ENCODE results near the gene CLEC2L.

The CLEC2L gene

GRCh38 chr7:139572704-139573385 lies 49.4 kb downstream of the CLEC2L start:
- H3K4me1 ChIP-seq (ENCODE audit: control insufficient read depth in 1 of 2, insufficient read depth in 2 of 2, low read length in 2 of 2), result no peaks in the 10 kb centered on the region
- no peak overlapping the region for H3K9ac ChIP-seq (ENCODE audit: low read depth in 1 of 2, low read length in 2 of 2)
- H3K27ac ChIP-seq (ENCODE audit: low read depth, low read length), result no peak overlapping the region
- H3K9me3 ChIP-seq (ENCODE audit: control insufficient read depth in 1 of 2, low read length in 2 of 2), result no peaks in the 10 kb centered on the region
- peaks cover 30 to 53% of the 10 kb centered on the region in 2 donors for H3K36me3 ChIP-seq (ENCODE audit: control insufficient read depth in 1 of 2, insufficient read depth in 2 of 2, low read length in 2 of 2)
- H3K4me3 ChIP-seq (ENCODE audit: low read depth in 1 of 2, low read length in 2 of 2), result no peak overlapping the region
- no peaks in the 10 kb centered on the region for H3K27me3 ChIP-seq (ENCODE audit: control insufficient read depth in 1 of 2, insufficient read depth in 2 of 2, low read length in 2 of 2)

DNA sequence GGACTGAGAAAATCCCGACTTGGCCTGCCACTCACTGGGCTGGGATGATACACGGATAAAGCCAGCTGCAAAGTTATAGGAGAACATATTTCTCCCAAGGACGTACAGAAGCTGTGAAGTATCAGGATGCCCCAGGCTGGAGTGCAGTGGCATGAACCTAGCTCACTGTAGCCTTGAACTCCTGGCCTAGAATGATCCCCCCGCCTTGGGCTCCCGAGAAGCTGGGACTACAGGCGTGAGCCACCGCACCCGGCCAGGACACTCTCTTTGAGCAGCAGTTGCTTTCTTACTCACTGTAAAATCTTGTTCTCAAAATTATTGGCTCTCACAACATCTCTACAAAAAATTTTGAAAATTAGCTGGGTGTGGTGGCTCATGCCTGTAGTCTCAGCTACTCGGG lies 50.4 kb downstream of the CLEC2L start:
- H3K4me3 ChIP-seq (ENCODE audit: low read depth in 1 of 2, low read length in 2 of 2), result no peak overlapping the region
- H3K9ac ChIP-seq (ENCODE audit: low read depth in 1 of 2, low read length in 2 of 2), result no peak overlapping the region
- H3K27ac ChIP-seq (ENCODE audit: low read depth, low read length), result no peak overlapping the region
- no peaks in the 10 kb centered on the region for H3K9me3 ChIP-seq (ENCODE audit: control insufficient read depth in 1 of 2, low read length in 2 of 2)
- peaks cover 31 to 47% of the 10 kb centered on the region in 2 donors for H3K36me3 ChIP-seq (ENCODE audit: control insufficient read depth in 1 of 2, insufficient read depth in 2 of 2, low read length in 2 of 2)
- no peaks in the 10 kb centered on the region for H3K4me1 ChIP-seq (ENCODE audit: control insufficient read depth in 1 of 2, insufficient read depth in 2 of 2, low read length in 2 of 2)
- H3K27me3 ChIP-seq (ENCODE audit: control insufficient read depth in 1 of 2, insufficient read depth in 2 of 2, low read length in 2 of 2), result no peaks in the 10 kb centered on the region

- Histone ChIP-seq H3K4me1 (ENCODE audit: control insufficient read depth in 1 of 2, insufficient read depth in 2 of 2, low read length in 2 of 2) (no peaks in the 10 kb centered on the region), H3K27ac (ENCODE audit: low read depth, low read length) (no peak overlapping the region), H3K4me3 (ENCODE audit: low read depth in 1 of 2, low read length in 2 of 2) (no peak overlapping the region), H3K9ac (ENCODE audit: low read depth in 1 of 2, low read length in 2 of 2) (no peak overlapping the region), H3K36me3 (ENCODE audit: control insufficient read depth in 1 of 2, insufficient read depth in 2 of 2, low read length in 2 of 2) (peaks cover 30 to 53% of the 10 kb centered on the region in 2 donors), H3K9me3 (ENCODE audit: control insufficient read depth in 1 of 2, low read length in 2 of 2) (no peaks in the 10 kb centered on the region), H3K27me3 (ENCODE audit: control insufficient read depth in 1 of 2, insufficient read depth in 2 of 2, low read length in 2 of 2) (no peaks in the 10 kb centered on the region)
Observed at GRCh38 chr7:139574618-139575337, 51.3 kb downstream of the CLEC2L start.

GRCh38 chr7:139575338-139575680 lies 51.8 kb downstream of the CLEC2L start:
- Histone ChIP-seq H3K4me1 (ENCODE audit: control insufficient read depth in 1 of 2, insufficient read depth in 2 of 2, low read length in 2 of 2) (no peaks in the 10 kb centered on the region), H3K36me3 (ENCODE audit: control insufficient read depth in 1 of 2, insufficient read depth in 2 of 2, low read length in 2 of 2) (peaks cover 30 to 58% of the 10 kb centered on the region in 2 donors), H3K9me3 (ENCODE audit: control insufficient read depth in 1 of 2, low read length in 2 of 2) (no peaks in the 10 kb centered on the region), H3K27me3 (ENCODE audit: control insufficient read depth in 1 of 2, insufficient read depth in 2 of 2, low read length in 2 of 2) (no peaks in the 10 kb centered on the region), H3K27ac (ENCODE audit: low read depth, low read length) (no peak overlapping the region), H3K4me3 (ENCODE audit: low read depth in 1 of 2, low read length in 2 of 2) (no peak overlapping the region), H3K9ac (ENCODE audit: low read depth in 1 of 2, low read length in 2 of 2) (no peak overlapping the region)

DNA sequence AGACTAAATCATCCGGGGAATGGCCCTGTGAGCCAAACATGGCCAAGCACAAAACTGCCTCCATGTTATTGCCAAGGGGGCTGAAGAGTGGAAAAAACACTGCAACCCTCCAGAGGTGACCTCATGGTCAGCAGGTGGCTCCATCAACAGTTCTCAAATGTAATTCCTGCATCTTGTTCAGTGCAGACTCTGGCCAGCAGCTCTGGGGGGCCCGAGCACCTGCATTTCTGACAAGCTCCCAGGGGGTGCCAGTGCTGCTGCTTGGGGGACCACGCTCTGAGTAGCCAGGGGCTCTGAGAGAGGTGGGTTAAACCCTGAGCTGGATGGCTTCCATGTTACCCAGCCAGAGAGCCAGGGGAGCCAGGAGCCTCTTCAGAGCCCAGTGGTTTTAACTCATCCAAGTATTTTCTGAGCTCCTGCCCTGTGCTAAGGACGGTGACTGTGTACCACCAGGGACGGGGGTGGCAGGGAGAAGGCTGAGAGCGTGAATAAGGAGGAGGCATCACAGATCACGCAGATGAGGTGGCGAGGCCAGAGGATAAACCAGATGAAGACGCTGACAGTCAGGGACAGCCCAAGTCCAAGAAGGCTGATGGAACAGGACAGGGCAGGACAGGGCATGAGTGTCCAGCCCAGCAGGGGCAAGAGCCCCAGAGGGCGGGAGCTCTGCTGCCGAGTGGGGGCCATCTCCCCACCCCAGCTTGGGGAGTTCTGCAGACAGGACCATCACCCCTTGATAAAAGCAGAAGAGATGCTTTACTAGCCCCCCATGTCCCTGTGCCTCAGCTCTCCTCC lies 52.9 kb downstream of the CLEC2L start:
- Histone ChIP-seq H3K4me3 (ENCODE audit: low read depth in 1 of 2, low read length in 2 of 2) (no peak overlapping the region), H3K9me3 (ENCODE audit: control insufficient read depth in 1 of 2, low read length in 2 of 2) (no peaks in the 10 kb centered on the region), H3K36me3 (ENCODE audit: control insufficient read depth in 1 of 2, insufficient read depth in 2 of 2, low read length in 2 of 2) (peaks cover 32 to 66% of the 10 kb centered on the region in 2 donors), H3K9ac (ENCODE audit: low read depth in 1 of 2, low read length in 2 of 2) (no peak overlapping the region), H3K4me1 (ENCODE audit: control insufficient read depth in 1 of 2, insufficient read depth in 2 of 2, low read length in 2 of 2) (no peaks in the 10 kb centered on the region), H3K27ac (ENCODE audit: low read depth, low read length) (no peak overlapping the region), H3K27me3 (ENCODE audit: control insufficient read depth in 1 of 2, insufficient read depth in 2 of 2, low read length in 2 of 2) (no peaks in the 10 kb centered on the region)

- H3K9me3 ChIP-seq (ENCODE audit: control insufficient read depth in 1 of 2, low read length in 2 of 2), result no peaks in the 10 kb centered on the region
- H3K4me1 ChIP-seq (ENCODE audit: control insufficient read depth in 1 of 2, insufficient read depth in 2 of 2, low read length in 2 of 2), result no peaks in the 10 kb centered on the region
- H3K9ac ChIP-seq (ENCODE audit: low read depth in 1 of 2, low read length in 2 of 2), result no peak overlapping the region
- H3K27ac ChIP-seq (ENCODE audit: low read depth, low read length), result no peak overlapping the region
- H3K27me3 ChIP-seq (ENCODE audit: control insufficient read depth in 1 of 2, insufficient read depth in 2 of 2, low read length in 2 of 2), result no peaks in the 10 kb centered on the region
- H3K36me3 ChIP-seq (ENCODE audit: control insufficient read depth in 1 of 2, insufficient read depth in 2 of 2, low read length in 2 of 2), result peaks cover 44 to 78% of the 10 kb centered on the region in 2 donors
- no peak overlapping the region for H3K4me3 ChIP-seq (ENCODE audit: low read depth in 1 of 2, low read length in 2 of 2)
Observed at GRCh38 chr7:139580435-139580834, 57.0 kb downstream of the CLEC2L start.

- Histone ChIP-seq H3K27me3 (ENCODE audit: control insufficient read depth in 1 of 2, insufficient read depth in 2 of 2, low read length in 2 of 2) (no peaks in the 10 kb centered on the region), H3K27ac (ENCODE audit: low read depth, low read length) (no peak overlapping the region), H3K4me3 (ENCODE audit: low read depth in 1 of 2, low read length in 2 of 2) (no peak overlapping the region), H3K9ac (ENCODE audit: low read depth in 1 of 2, low read length in 2 of 2) (no peak overlapping the region), H3K36me3 (ENCODE audit: control insufficient read depth in 1 of 2, insufficient read depth in 2 of 2, low read length in 2 of 2) (peaks cover 42 to 73% of the 10 kb centered on the region in 2 donors), H3K4me1 (ENCODE audit: control insufficient read depth in 1 of 2, insufficient read depth in 2 of 2, low read length in 2 of 2) (no peaks in the 10 kb centered on the region), H3K9me3 (ENCODE audit: control insufficient read depth in 1 of 2, low read length in 2 of 2) (no peaks in the 10 kb centered on the region)
Observed at GRCh38 chr7:139582130-139582650, 58.7 kb downstream of the CLEC2L start.

- H3K36me3 ChIP-seq (ENCODE audit: control insufficient read depth in 1 of 2, insufficient read depth in 2 of 2, low read length in 2 of 2), result peaks cover 42 to 71% of the 10 kb centered on the region in 2 donors
- no peaks in the 10 kb centered on the region for H3K27me3 ChIP-seq (ENCODE audit: control insufficient read depth in 1 of 2, insufficient read depth in 2 of 2, low read length in 2 of 2)
- H3K4me1 ChIP-seq (ENCODE audit: control insufficient read depth in 1 of 2, insufficient read depth in 2 of 2, low read length in 2 of 2), result no peaks in the 10 kb centered on the region
- H3K9me3 ChIP-seq (ENCODE audit: control insufficient read depth in 1 of 2, low read length in 2 of 2), result no peaks in the 10 kb centered on the region
- no peak overlapping the region for H3K4me3 ChIP-seq (ENCODE audit: low read depth in 1 of 2, low read length in 2 of 2)
- H3K27ac ChIP-seq (ENCODE audit: low read depth, low read length), result no peak overlapping the region
- no peak overlapping the region for H3K9ac ChIP-seq (ENCODE audit: low read depth in 1 of 2, low read length in 2 of 2)
Observed at GRCh38 chr7:139582671-139583155, 59.2 kb downstream of the CLEC2L start.

DNA sequence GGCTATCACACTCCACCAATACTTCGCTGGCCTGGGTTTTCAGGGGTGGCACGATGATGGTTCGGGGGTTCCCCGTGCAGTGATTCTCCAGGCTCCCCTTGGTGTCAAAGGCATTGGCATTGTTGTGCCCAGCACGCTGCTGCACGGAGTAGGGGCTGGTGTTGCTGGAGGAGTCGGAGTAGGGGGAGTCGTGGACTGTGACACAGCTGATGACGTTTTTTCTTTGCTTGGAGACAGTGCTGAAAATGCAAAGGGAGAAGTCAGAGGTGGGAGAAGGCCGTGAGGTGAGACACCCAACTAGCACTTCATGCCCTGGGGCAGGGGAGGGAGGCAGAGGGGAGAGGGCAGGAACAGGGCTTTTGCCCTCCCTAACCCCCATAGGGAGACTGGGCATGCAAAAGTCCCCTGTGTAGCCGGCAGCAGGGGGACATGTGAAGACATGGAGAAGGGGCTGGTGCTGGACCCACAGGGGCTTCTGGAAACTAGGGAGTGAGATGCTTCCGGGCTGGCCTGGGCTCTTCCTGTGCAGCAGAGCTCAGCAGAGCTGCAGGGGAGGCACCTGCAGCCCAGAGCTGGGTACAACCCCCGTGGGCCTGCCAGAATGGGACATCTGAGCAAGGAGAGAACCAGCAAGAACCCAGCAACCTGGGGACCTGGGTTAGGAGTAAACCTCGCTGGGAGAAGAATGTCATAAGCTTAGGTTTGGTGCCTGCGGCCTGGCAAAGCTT lies 60.5 kb downstream of the CLEC2L start:
- Histone ChIP-seq H3K4me1 (ENCODE audit: control insufficient read depth in 1 of 2, insufficient read depth in 2 of 2, low read length in 2 of 2) (no peaks in the 10 kb centered on the region), H3K9ac (ENCODE audit: low read depth in 1 of 2, low read length in 2 of 2) (no peak overlapping the region), H3K27ac (ENCODE audit: low read depth, low read length) (no peak overlapping the region), H3K4me3 (ENCODE audit: low read depth in 1 of 2, low read length in 2 of 2) (no peak overlapping the region), H3K27me3 (ENCODE audit: control insufficient read depth in 1 of 2, insufficient read depth in 2 of 2, low read length in 2 of 2) (no peaks in the 10 kb centered on the region), H3K9me3 (ENCODE audit: control insufficient read depth in 1 of 2, low read length in 2 of 2) (no peaks in the 10 kb centered on the region), H3K36me3 (ENCODE audit: control insufficient read depth in 1 of 2, insufficient read depth in 2 of 2, low read length in 2 of 2) (peaks cover 45 to 76% of the 10 kb centered on the region in 2 donors)

All from duodenal mucosa (tissue), 2 donors.